K562 (cell line): ENCODE results near the gene TADA2A. TPM values are rescaled to one million over a fixed set of nuclear protein-coding genes. Genes with fewer than 3 reads are reported as not detected.

Source experiments
- ATAC-seq: fragments of 200-7000 bp; cut with Tn5 transposase; 3 replicates; pipeline ENCODE4 v1.9.1; 2020; ENCODE audit warnings: moderate library complexity
- BruUV-seq: library from RNA; stranded (reverse); fragments of 400-500 nt; replicated peaks from 2 replicates; lab custom pipeline; 2021; lab: Mats Ljungman, UMichigan
- CTCF ChIA-PET: fragments of 300-600 bp; formaldehyde crosslinking; extraction: SDS; loops from one replicate; lab custom pipeline; 2021; ENCODE audit warnings: low intra/inter-chr PET ratio; lab: Yijun Ruan, JAX
- POLR2A ChIA-PET: fragments of 300-600, 350-650 bp; sonication (Branson Sonifier 250); formaldehyde crosslinking; extraction: SDS; loops from one replicate; lab custom pipeline; 2021; ENCODE audit warnings: antibody characterized with exemption, inconsistent platforms; lab: Yijun Ruan, JAX
- DNase-seq, 4 experiments: peaks; one replicate each; pipeline versions ENCODE4 v3.0.0 to v3.0.0-alpha.2; 2011 to 2018; ENCODE audit warnings: low spot score in 3 of 4, mixed read lengths in 3 of 4; ENCODE audit errors: extremely low read depth in 1 of 4
- FAIRE-seq: peaks from 2 replicates; lab custom pipeline; 2011; peaks lifted over from hg19 to GRCh38; lab: Jason Lieb, UNC
- H2AFZ ChIP-seq: 2 replicates; pipeline ENCODE4 v1.6.0; 2011; ENCODE audit warnings: low read depth, low read length, control low read depth, inconsistent platforms
- H3K27ac ChIP-seq: fragments of 200-600 bp; 3 replicates; pipeline ENCODE4 v1.8.0; 2011; ENCODE audit warnings: low read depth, mild to moderate bottlenecking, control low read depth, inconsistent platforms, low read length, moderate library complexity, mixed read lengths; ENCODE audit errors: extremely low read depth
- H3K27me3 ChIP-seq, 2 experiments: fragments of 300-600 bp in 1 of 2; 2 replicates in 1 of 2; 3 replicates in 1 of 2; pipeline versions ENCODE4 v1.6.0 to v1.8.0; 2011; ENCODE audit warnings: inconsistent platforms in 2 of 2, low read length in 2 of 2, mild to moderate bottlenecking in 1 of 2, mixed read lengths in 1 of 2, moderate library complexity in 1 of 2; ENCODE audit not compliant: control insufficient read depth in 2 of 2, insufficient read depth in 2 of 2
- H3K36me3 ChIP-seq: fragments of 300-600 bp; 3 replicates; pipeline ENCODE4 v1.8.0; 2011; ENCODE audit warnings: mild to moderate bottlenecking, low read length, inconsistent platforms; ENCODE audit not compliant: control insufficient read depth, insufficient read depth
- H3K4me1 ChIP-seq, 2 experiments: fragments of 200-600 bp in 1 of 2; replicated peaks in 1 of 2; 2 replicates in 1 of 2; 3 replicates in 1 of 2; pipeline versions ENCODE4 v1.5.1 to v1.8.0; 2011; ENCODE audit warnings: inconsistent platforms in 2 of 2, low read length in 2 of 2, mild to moderate bottlenecking in 1 of 2, mixed read lengths in 1 of 2, moderate library complexity in 1 of 2; ENCODE audit not compliant: control insufficient read depth in 2 of 2, insufficient read depth in 2 of 2
- H3K4me2 ChIP-seq: 2 replicates; pipeline ENCODE4 v1.6.1; 2011; ENCODE audit warnings: low read length, control low read depth, inconsistent platforms, mixed read lengths; ENCODE audit not compliant: insufficient read depth
- H3K4me3 ChIP-seq: fragments of 200-600 bp; sonication (generic), shearing (Covaris generic); 2 replicates; pipeline ENCODE4 v1.5.1; 2016; ENCODE audit warnings: control low read depth, inconsistent platforms
- H3K79me2 ChIP-seq: fragments of 200-600 bp; 3 replicates; pipeline ENCODE4 v1.8.0; 2011; ENCODE audit warnings: low read length, inconsistent platforms; ENCODE audit not compliant: control insufficient read depth, insufficient read depth
- H3K9ac ChIP-seq, 2 experiments: 2 replicates each; pipeline versions ENCODE4 v1.6.0 to v1.6.1; 2011; ENCODE audit warnings: low read depth in 2 of 2, low read length in 2 of 2, control low read depth in 1 of 2, inconsistent platforms in 1 of 2, mild to moderate bottlenecking in 1 of 2, mixed read lengths in 1 of 2; ENCODE audit not compliant: insufficient read depth in 1 of 2
- H3K9me1 ChIP-seq: one replicate; pipeline ENCODE4 v1.6.0; 2011; ENCODE audit warnings: inconsistent platforms, mild to moderate bottlenecking, low read length, moderate library complexity; ENCODE audit not compliant: control insufficient read depth, insufficient read depth
- H3K9me3 ChIP-seq: replicated peaks from 2 replicates; pipeline ENCODE4 v1.5.1; 2011; ENCODE audit warnings: low read depth, low read length, inconsistent platforms; ENCODE audit not compliant: control insufficient read depth, insufficient read depth
- H4K20me1 ChIP-seq: replicated peaks from 2 replicates; pipeline ENCODE4 v1.6.1; 2011; ENCODE audit warnings: low read length, inconsistent platforms, mixed read lengths; ENCODE audit not compliant: control insufficient read depth, insufficient read depth
- ARHGAP35 ChIP-seq: fragments of 450-650 bp; IDR thresholded peaks from 2 replicates; pipeline ENCODE4 v1.6.1; 2018; ENCODE audit not compliant: partially characterized antibody
- CBFA2T2 ChIP-seq: fragments of 450-650 bp; conservative IDR thresholded peaks from 2 replicates; pipeline ENCODE4 v1.6.1; 2017; ENCODE audit warnings: mild to moderate bottlenecking
- FOXM1 ChIP-seq, 2 experiments: fragments of 450-650 bp in 1 of 2; sonication (generic) in 1 of 2; formaldehyde crosslinking in 1 of 2; IDR thresholded peaks; 2 replicates each; pipeline versions ENCODE4 v1.6.1 to v1.9.0; 2017 to 2022; ENCODE audit warnings: low read depth in 2 of 2, mild to moderate bottlenecking in 2 of 2, missing genetic modification reagents in 1 of 2, moderate library complexity in 1 of 2
- GATAD2B ChIP-seq: fragments of 450-650 bp; IDR thresholded peaks from 2 replicates; pipeline ENCODE4 v1.6.1; 2017; ENCODE audit warnings: mild to moderate bottlenecking, borderline replicate concordance
- HDGF ChIP-seq: fragments of 450-650 bp; IDR thresholded peaks from 2 replicates; pipeline ENCODE4 v1.6.1; 2016
- MAZ ChIP-seq, 2 experiments: fragments of 450-650 bp in 1 of 2; sonication (generic) in 1 of 2; formaldehyde crosslinking; IDR thresholded peaks in 1 of 2; conservative IDR thresholded peaks in 1 of 2; 2 replicates each; pipeline versions ENCODE4 v1.4.0 to v1.5.0; 2020; ENCODE audit warnings: mild to moderate bottlenecking in 1 of 2, missing genetic modification reagents in 1 of 2
- MXI1 ChIP-seq: IDR thresholded peaks from 2 replicates; pipeline ENCODE4 v1.6.1; 2011; ENCODE audit warnings: low read depth, mild to moderate bottlenecking, improper control_type of control experiment, low read length
- PHB2 ChIP-seq: fragments of 450-650 bp; IDR thresholded peaks from 2 replicates; pipeline ENCODE4 v1.6.1; 2017; ENCODE audit warnings: low read depth
- POLR2AphosphoS5 ChIP-seq: IDR thresholded peaks from 2 replicates; pipeline ENCODE4 v1.6.1; 2011; ENCODE audit warnings: mild to moderate bottlenecking, low read depth, low read length, moderate library complexity; ENCODE audit not compliant: control insufficient read depth, insufficient read depth
- SIN3A ChIP-seq, 2 experiments: fragments of 150-350 bp in 1 of 2; IDR thresholded peaks; 2 replicates each; pipeline ENCODE4 v1.6.1; 2011 to 2016; ENCODE audit warnings: borderline replicate concordance in 2 of 2, low read depth in 2 of 2, low read length in 2 of 2, mild to moderate bottlenecking in 2 of 2, moderate library complexity in 2 of 2; ENCODE audit not compliant: control insufficient read depth in 1 of 2
- SMAD3 ChIP-seq: fragments of 450-650 bp; formaldehyde crosslinking; conservative IDR thresholded peaks from 2 replicates; pipeline ENCODE4 v1.4.0; 2020; ENCODE audit warnings: mild to moderate bottlenecking
- TBP ChIP-seq: optimal IDR thresholded peaks from 2 replicates; pipeline ENCODE3; 2011; ENCODE audit warnings: low read depth, low read length, improper control_type of control experiment
- ZNF583 ChIP-seq: fragments of 250-450 bp; sonication (Bioruptor Pico); IDR thresholded peaks from 2 replicates; pipeline ENCODE4 v1.4.0; 2020
- ZSCAN29 ChIP-seq: fragments of 450-650 bp; IDR thresholded peaks from 2 replicates; pipeline ENCODE4 v1.6.1; 2017
- WGBS: fragments of 100-300 bp; shearing (Covaris generic); methylation state at CpG from one replicate; pipeline ENCODE4 v1.1.6; 2016; ENCODE audit warnings: low coverage, mixed read lengths; ENCODE audit not compliant: insufficient coverage; ENCODE audit errors: missing lambda C conversion rate; 5-methylcytosine and 5-hydroxymethylcytosine counted together
- in situ Hi-C: fragments of 300-500 bp; cut with MboI; formaldehyde crosslinking; loops from 4 replicates; pipeline ENCODE4 v1.15.0; 2018; ENCODE audit warnings: inconsistent platforms, mixed read lengths
- intact Hi-C: fragments of 100-400 bp; cut with micrococcal nuclease; formaldehyde crosslinking; loops from 2 replicates; pipeline ENCODE4 v1.14.2; 2022
- polyA plus RNA-seq, 8 experiments: library from polyadenylated mRNA; depleted of rRNA in 4 of 8; stranded (reverse) in 5 of 8; unstranded in 3 of 8; fragments of >200 nt; fragmentation: Nextera tagmentation in 2 of 8; fragmentation: Illumina TruSeq in 1 of 8; extraction: Ambion mirVana in 2 of 8; extraction: Trizol in 1 of 8; gene quantifications; 2 replicates each; pipeline versions ENCODE4 v1.2.1 to v1.2.3, GENCODE V29; 2011 to 2014; ENCODE audit warnings: inconsistent platforms in 1 of 8, missing spikeins in 1 of 8
- total RNA-seq, 7 experiments: library from RNA; depleted of rRNA in 6 of 7; stranded (reverse); fragments of >200 nt in 6 of 7; fragmentation: Illumina TruSeq in 2 of 7; extraction: Trizol in 2 of 7; gene quantifications; 2 replicates each; pipeline versions ENCODE4 v1.2.1 to v1.2.3, GENCODE V29; 2011 to 2021; ENCODE audit warnings: low replicate concordance in 1 of 7
- TF ChIP-seq, protein P1 (sequence below): fragments of 250-450 bp; sonication (Bioruptor Pico); IDR thresholded peaks from 2 replicates; pipeline ENCODE4 v1.8.0; 2021; ENCODE audit warnings: moderate library complexity, mild to moderate bottlenecking, inconsistent platforms
- TF ChIP-seq, protein P2 (sequence below): fragments of 450-650 bp; IDR thresholded peaks from 2 replicates; pipeline ENCODE4 v1.6.1; 2016
- TF ChIP-seq, protein P3 (sequence below): sonication (generic); formaldehyde crosslinking; IDR thresholded peaks from 2 replicates; pipeline ENCODE4 v1.8.1; 2022; ENCODE audit warnings: missing genetic modification reagents

The TADA2A gene
- total and polyA plus RNA-seq, 9 of the 15 experiments (the other 6 are each of a cell fraction or from before 2014, with no cell fraction given), result 13.8 to 37.7 (median 25.0) TPM

GRCh38 chr17:37406635-37407461 lies at the start of gene TADA2A, which contains the start of gene ACACA (continued):
- no peak for TF ChIP-seq FOXM1 (IDR thresholded peaks at IDR 0.05; ENCODE audit: low read depth)
- TF ChIP-seq FOXM1 (CRISPR knock-in tag; IDR thresholded peaks at IDR 0.05; ENCODE audit: low read depth), result no peak
- TF ChIP-seq ZSCAN29, result no peak
- TF ChIP-seq, protein P1, sequence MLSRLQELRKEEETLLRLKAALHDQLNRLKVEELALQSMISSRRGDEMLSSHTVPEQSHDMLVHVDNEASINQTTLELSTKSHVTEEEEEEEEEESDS (CRISPR knock-in tag), result no peak
- TF ChIP-seq ARHGAP35, result no peak

DNA sequence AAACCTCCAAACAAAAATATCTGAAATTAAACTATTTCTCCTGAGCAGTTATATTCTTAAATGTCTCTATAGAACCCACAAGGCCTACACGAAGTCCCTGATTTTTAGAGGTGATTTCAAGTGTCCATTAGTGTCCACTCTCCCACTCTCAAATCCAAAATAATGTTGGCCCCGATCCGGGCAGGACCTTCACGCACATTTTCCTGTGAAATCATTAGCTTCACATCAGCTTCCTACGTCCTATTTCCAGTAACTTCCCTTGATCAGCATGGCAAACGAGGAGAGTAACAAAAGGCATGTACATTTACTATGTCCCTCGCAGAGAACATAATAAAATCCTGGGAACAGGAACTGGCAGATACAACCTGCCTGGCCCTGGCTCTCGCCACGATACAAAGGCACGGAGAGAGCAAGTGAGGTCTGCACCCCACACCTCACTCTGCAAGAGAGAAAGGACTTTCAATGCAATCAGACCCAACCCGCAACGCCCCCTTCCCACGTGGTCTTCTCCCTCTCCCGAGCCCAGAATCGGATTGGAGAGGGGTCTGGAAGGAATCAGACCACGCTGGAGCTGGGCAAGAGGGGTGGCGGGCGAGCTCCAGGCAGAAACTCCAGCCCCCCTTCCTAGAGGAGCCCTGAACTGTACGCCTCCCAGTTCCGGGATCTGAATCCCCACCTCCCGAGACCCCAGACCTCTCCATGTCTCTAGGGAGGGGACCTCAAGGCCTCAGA lies 48.4 kb upstream of the TADA2A start:
- intact Hi-C loops (no loop called here), in situ Hi-C loops (no loop called here)
- peaks cover 14 to 20% of the 10 kb centered on the region in 2 experiments for H3K4me1 ChIP-seq
- POLR2A ChIA-PET, result interaction anchor here (0.6 to 1.7 kb wide), 14 partner anchors 9 to 291 kb away, joined by 3 to 5 read pairs (median 3); no protein-coding TSS in a partner anchor
- H2AFZ ChIP-seq, result peak overlapping the region; percentile 77
- FAIRE-seq (no peak), ATAC-seq (peak; percentile 54), DNase-seq (peak; percentile 70 to 80 (median 74))
- H3K4me3 ChIP-seq, result peak overlapping the region; percentile 99
- peak overlapping the region; percentile 94 to 95 for H3K9ac ChIP-seq
- CTCF ChIA-PET, result interaction anchor here (2.0 kb wide), 1 partner anchor 15 kb away, joined by 9 read pairs; no protein-coding TSS in a partner anchor
- peaks cover 27% of the 10 kb centered on the region for H3K36me3 ChIP-seq
- no peaks in the 10 kb centered on the region for H4K20me1 ChIP-seq
- no peaks in the 10 kb centered on the region for H3K9me3 ChIP-seq
- peak overlapping the region; percentile 93 for H3K27ac ChIP-seq
- BruUV-seq, result no TSS peak
- 2% methylated on average over 18 of the region's 21 CpGs for WGBS
- H3K4me2 ChIP-seq, result peak overlapping the region; percentile 97
- H3K79me2 ChIP-seq, result peaks cover 60% of the 10 kb centered on the region
- no peaks in the 10 kb centered on the region for H3K9me1 ChIP-seq
- H3K27me3 ChIP-seq, result no peaks in the 10 kb centered on the region
- 0 out of 2 replicates have a peak, but pooled peaks have one; percentile 28 for TF ChIP-seq SMAD3 (CRISPR knock-in tag)
- TF ChIP-seq HDGF, result no peak
- 0 out of 2 replicates have a peak, but pooled peaks have one; percentile 3 for TF ChIP-seq CBFA2T2
- 0 out of 2 replicates have a peak, but pooled peaks have one; percentile 28 for TF ChIP-seq ZNF583 (CRISPR knock-in tag)
- TF ChIP-seq MXI1, result peak; percentile 97
- no peak for TF ChIP-seq PHB2
- TF ChIP-seq GATAD2B, result no peak
- peak; percentile 62 for TF ChIP-seq TBP
- TF ChIP-seq, protein P2, sequence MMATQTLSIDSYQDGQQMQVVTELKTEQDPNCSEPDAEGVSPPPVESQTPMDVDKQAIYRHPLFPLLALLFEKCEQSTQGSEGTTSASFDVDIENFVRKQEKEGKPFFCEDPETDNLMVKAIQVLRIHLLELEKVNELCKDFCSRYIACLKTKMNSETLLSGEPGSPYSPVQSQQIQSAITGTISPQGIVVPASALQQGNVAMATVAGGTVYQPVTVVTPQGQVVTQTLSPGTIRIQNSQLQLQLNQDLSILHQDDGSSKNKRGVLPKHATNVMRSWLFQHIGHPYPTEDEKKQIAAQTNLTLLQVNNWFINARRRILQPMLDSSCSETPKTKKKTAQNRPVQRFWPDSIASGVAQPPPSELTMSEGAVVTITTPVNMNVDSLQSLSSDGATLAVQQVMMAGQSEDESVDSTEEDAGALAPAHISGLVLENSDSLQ, result no peak
- no peak for TF ChIP-seq MAZ (CRISPR knock-in tag; conservative IDR thresholded peaks at IDR 0.05 in 1 of 2, IDR thresholded peaks at IDR 0.05 in 1 of 2)
- TF ChIP-seq, protein P3, sequence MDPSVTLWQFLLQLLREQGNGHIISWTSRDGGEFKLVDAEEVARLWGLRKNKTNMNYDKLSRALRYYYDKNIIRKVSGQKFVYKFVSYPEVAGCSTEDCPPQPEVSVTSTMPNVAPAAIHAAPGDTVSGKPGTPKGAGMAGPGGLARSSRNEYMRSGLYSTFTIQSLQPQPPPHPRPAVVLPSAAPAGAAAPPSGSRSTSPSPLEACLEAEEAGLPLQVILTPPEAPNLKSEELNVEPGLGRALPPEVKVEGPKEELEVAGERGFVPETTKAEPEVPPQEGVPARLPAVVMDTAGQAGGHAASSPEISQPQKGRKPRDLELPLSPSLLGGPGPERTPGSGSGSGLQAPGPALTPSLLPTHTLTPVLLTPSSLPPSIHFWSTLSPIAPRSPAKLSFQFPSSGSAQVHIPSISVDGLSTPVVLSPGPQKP (CRISPR knock-in tag), result no peak
- TF ChIP-seq SIN3A (IDR thresholded peaks at IDR 0.05; ENCODE audit: borderline replicate concordance in 2 of 2, control insufficient read depth in 1 of 2, low read depth in 2 of 2, low read length in 2 of 2), result peak; percentile 77 to 95; a peak in 3 of 4 replicates
- peak; percentile 46; the same call in 1 of the 2 replicates for TF ChIP-seq POLR2AphosphoS5
